Testis (tissue), 2 donors: ENCODE measurements around the gene COIL.

Experiments
- POLR2A ChIP-seq: fragments of 450-650 bp; IDR thresholded peaks from one replicate; pipeline ENCODE4 v1.6.1; 2017; ENCODE audit warnings: antibody characterized with exemption, mild to moderate bottlenecking, moderate library complexity
- TF ChIP-seq, protein P1 (sequence below), 3 experiments: fragments of 450-650 bp in 2 of 3; fragments of 200-600 bp in 1 of 3; sonication (generic) in 1 of 3; IDR thresholded peaks; one replicate each; pipeline ENCODE4 v1.5.1; 2016 to 2019; ENCODE audit warnings: antibody characterized with exemption in 3 of 3, mild to moderate bottlenecking in 2 of 3, moderate library complexity in 1 of 3

DNA sequence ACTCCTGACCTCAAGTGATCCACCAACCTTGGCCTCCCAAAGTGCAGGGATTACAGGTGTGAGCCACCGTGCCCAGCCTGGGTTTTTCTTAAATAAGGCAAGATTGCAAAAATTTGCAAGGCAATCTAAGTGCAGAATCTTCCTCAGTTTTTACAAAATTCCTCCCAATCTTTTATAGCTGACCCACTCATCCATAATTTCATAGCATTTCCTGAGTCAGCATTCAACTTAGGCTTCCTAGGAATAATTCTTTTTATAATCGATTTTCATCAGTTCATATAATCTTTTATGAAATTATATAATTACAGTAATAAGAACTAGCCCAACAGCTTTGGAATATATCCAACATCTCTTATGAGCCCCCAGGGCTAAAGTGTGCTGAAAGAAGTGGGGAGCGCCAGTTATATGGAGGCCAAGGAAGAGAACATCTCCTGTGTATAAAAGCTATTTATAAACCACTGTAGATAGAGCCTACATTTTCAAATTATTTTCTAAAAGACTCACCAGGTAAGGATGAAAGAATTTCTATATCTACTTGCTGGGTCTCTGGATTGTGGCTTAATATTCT, 14.8 kb downstream of the COIL start:
- TF ChIP-seq POLR2A = no peak
- TF ChIP-seq, protein P1, sequence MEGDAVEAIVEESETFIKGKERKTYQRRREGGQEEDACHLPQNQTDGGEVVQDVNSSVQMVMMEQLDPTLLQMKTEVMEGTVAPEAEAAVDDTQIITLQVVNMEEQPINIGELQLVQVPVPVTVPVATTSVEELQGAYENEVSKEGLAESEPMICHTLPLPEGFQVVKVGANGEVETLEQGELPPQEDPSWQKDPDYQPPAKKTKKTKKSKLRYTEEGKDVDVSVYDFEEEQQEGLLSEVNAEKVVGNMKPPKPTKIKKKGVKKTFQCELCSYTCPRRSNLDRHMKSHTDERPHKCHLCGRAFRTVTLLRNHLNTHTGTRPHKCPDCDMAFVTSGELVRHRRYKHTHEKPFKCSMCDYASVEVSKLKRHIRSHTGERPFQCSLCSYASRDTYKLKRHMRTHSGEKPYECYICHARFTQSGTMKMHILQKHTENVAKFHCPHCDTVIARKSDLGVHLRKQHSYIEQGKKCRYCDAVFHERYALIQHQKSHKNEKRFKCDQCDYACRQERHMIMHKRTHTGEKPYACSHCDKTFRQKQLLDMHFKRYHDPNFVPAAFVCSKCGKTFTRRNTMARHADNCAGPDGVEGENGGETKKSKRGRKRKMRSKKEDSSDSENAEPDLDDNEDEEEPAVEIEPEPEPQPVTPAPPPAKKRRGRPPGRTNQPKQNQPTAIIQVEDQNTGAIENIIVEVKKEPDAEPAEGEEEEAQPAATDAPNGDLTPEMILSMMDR (IDR thresholded peaks at IDR 0.05) = no peak
